HT-29 (cell line): Measurements from ENCODE around the gene KRTAP10-2. TPM values are rescaled to one million over a fixed set of nuclear protein-coding genes. Genes with fewer than 3 reads are reported as not detected.
"Not testable (repeated sequence)": the region's sequence is repeated elsewhere in the genome, so short reads cannot be mapped to it uniquely, and the experiment has no call there.

Experiments
- DNase-seq: peaks from one replicate; pipeline ENCODE4 v3.0.0-alpha.2; 2015; ENCODE audit warnings: low spot score
- total RNA-seq: library from RNA; depleted of rRNA; stranded (reverse); fragments of >200 nt; shearing (Covaris generic); gene quantifications from 2 replicates; pipeline ENCODE4 v1.2.3, GENCODE V29; 2014; rRNA removed

Gene KRTAP10-2
- total RNA-seq, result not detected in 2 replicates

- DNase-seq, result no peak
These were observed at the start of gene KRTAP10-2 for GRCh38 chr21:44551340-44551961. Gene KRTAP10-2, minus strand, starts transcription at chr21:44551505. Its CDS starts 47 bp downstream, at chr21:44551458.

- DNase-seq, result not testable (repeated sequence)
These were observed 49.8 kb upstream of the KRTAP10-2 start for GRCh38 chr21:44601091-44601490.

DNA sequence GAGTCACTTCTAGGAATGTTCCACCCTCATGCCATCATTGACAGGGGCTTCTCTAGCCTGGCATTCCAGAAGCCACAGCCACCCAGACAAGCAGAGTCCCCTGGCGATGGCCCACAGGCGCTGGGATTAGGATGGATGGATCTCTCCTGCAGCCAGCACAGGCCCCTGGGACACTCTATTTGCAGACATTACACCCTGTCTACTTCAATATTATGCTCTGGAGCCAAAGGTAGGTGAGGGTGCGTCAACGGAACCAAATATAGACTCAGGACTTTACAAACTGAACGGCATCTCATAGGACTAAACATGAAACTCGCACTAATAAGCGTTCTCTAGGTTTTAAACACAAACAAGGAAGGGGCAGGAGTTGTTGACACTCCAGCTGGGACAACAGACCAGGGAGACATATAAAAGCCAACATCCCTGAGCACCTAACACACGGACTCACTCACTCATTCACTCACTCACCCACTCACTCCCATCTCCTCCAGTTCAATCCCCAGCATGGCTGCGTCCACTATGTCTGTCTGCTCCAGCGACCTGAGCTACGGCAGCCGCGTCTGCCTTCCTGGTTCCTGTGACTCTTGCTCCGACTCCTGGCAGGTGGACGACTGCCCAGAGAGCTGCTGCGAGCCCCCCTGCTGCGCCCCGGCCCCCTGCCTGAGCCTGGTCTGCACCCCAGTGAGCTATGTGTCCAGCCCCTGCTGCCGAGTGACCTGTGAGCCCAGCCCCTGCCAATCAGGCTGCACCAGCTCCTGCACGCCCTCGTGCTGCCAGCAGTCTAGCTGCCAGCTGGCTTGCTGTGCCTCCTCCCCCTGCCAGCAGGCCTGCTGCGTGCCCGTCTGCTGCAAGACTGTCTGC is 49.0 kb upstream of the KRTAP10-2 start, which contains the start of gene KRTAP10-7:
KRTAP10-7 (plus strand) TSS at position 480 of the 861 bp plus-strand sequence; CDS start at position 505, 25 bp downstream.
- not testable (repeated sequence) for DNase-seq

GRCh38 chr21:44599264-44600029 is 48.1 kb upstream of the KRTAP10-2 start:
- no peak for DNase-seq

- DNase-seq, result no peak
These were observed 46.8 kb upstream of the KRTAP10-2 start for GRCh38 chr21:44598061-44598460.

DNA sequence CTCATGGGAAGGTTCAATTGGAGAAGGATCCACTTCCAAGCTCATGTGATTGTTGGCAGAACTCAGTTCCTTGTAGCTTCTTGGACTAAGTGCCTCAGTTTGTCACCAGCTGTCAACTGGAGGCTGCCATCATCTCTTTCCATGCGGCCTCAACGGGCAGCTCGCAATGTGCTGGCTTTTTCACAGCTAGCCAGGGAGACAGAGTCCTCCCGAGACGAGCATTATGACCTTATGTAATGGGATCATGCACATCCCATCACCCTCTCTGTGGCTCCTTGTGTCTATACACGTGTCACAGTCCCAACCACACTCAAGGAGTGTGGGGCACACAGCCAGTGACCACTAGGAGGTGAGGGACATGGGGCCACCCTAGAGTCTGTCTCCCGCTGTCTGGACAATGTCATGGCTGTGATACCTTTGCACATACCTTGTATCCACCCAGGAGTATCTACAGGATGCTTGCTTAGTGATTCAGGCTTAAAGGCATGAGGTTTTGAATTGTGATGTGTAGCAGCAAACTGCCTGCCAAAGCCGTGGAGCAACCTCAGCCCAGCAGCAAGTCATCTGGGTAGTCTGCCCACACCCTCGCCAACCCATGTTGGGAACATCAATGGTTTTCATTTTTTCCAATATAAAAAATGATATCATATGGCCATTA is 44.9 kb upstream of the KRTAP10-2 start:
- DNase-seq, result no peak

DNA sequence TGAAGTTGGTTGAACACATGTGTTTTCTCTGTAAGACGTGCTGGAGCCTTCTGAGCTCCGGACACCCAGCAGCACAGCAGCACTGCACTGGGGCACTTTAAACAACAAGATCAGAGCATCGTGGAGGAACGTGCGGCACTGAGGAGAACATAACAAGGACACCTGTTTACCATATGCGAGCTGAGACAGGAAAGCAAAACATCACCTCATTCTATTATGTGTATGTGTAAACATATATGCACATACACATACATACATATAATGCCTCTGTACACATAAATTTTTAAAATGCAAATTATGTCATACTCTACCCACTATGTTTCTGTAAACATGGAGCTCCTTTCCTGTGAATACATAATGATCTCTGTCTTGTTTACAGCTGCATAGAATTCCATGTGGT is 44.2 kb upstream of the KRTAP10-2 start:
- no peak for DNase-seq

GRCh38 chr21:44594406-44594916 is 43.2 kb upstream of the KRTAP10-2 start:
- no peak for DNase-seq

GRCh38 chr21:44593598-44594405 is 42.5 kb upstream of the KRTAP10-2 start:
- DNase-seq, result no peak

- no peak for DNase-seq
These were observed 41.4 kb upstream of the KRTAP10-2 start, which contains the start of gene KRTAP10-6 for GRCh38 chr21:44592446-44593311. Gene KRTAP10-6, minus strand, starts transcription at chr21:44592505. Its CDS starts 21 bp downstream, at chr21:44592484.

- not testable (repeated sequence) for DNase-seq
These were observed 40.5 kb upstream of the KRTAP10-2 start for GRCh38 chr21:44591801-44592130.

DNA sequence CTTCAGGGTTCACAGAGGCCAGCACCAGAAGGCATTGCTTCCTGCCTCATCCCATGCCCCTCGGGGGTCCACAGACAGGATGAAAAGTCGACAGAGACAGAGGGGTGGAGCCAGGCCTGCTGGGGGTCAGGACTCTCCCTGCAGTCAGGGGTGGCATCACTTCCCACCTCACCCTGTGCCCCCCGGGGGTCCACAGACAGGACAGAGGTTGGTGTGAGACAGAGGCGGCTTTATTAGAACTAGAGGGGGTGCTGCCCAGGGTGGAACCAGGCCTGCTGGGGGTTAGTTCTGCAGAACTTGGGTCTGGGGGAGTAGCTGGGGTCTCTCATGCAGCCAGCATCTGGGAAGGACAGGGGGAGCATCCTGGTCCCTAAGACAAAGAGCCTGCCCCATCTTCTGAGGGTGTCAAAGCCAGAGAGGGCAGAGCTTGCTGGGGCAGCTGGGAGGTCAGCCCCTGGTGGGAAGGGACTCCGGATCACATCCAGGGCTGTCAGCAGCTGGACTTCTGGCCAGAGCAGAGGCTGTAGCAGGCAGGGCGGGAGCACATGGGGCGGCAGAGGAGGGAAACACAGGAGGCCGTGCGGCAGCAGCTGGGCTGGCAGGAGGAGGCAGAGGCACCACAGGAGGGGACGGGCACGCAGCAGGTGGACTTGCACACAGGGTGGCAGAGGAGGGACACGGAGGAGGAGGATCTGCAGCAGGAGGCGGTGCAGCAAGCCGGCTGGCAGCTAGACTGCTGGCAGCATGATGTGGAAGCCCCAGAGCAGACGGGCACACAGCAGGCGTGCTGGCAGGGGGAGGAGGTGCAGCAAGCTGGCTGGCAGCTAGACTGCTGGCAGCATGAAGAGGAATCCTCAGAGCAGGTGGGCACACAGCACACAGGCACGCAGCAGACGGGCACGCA is 39.8 kb upstream of the KRTAP10-2 start:
- not testable (repeated sequence) for DNase-seq

DNA sequence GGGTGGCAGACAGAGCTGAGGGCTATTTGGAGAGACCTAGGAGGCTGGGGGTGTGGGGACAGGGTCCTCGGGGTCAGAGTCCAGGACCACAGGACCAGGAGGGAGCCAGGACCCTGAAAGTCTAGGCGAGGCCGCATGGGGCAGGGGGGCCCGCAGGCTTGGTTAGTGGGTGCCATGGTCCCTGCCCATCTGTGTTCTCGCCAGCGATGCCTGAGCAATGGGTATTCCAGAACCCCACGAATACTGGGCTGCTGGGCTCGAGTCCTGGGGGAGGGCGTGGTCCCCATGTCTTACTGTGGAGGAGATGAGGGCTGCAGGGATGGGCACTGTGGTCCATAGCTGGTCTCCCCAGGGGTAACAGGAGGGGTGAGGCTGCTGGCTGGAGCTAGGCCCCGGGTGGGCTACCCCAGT is 39.0 kb upstream of the KRTAP10-2 start:
- no peak for DNase-seq

DNA sequence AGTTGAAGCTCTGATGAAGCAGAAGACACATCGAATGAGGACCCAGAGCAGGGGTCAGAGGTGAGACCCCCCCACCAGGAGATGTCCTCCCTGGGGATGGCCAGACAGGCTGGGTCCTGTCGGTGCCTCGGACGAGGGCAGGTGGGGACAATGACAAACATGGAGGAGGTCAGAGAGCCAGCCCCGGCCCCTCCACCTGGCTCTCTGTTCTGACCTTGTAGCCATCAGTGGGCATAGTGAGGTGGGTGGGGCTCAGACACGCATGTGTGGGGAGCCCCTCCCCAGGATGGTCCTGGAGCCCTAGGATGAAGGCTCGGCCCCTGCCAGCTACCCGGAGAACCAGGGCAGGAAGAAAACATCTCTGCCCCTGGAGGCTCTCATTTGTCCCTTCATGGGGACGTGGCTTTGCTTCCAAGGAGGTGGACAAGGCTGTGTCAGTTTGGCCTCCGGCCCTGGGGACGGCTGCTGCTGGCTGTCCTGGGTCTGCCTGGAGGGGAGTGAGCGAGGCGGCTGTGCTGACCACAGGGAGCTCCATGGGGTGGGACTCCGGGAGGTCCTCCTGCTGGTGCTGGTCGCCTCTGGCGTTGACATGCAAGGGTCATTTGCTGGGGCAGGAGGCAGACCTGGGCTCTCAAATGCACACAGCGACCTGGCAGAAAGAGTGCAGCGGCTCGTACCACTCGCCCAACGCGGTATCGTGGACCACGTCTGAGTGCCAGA is 38.4 kb upstream of the KRTAP10-2 start:
- no peak for DNase-seq

GRCh38 chr21:44589094-44589493 is 37.8 kb upstream of the KRTAP10-2 start:
- no peak for DNase-seq

DNA sequence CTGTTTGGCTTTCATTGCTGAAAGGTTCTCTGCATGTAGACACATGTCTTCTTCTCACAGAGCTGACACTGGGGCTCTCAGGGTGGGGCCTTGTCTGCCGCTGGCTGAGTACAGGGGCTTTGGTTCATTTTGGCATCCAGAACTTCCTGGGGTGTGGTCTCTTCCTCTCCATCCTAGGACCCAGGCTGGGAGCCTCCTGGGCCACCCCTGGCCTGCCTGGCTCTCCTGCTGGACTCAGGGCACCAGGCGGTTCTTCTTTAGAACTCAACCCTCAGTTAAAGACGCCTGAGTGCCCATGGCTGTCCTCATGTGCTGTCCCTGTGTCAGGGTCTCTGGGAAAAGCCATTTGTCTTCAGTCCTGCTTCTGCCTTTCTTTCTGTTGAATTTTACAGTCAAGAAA is 34.6 kb upstream of the KRTAP10-2 start:
- DNase-seq, result no peak

DNA sequence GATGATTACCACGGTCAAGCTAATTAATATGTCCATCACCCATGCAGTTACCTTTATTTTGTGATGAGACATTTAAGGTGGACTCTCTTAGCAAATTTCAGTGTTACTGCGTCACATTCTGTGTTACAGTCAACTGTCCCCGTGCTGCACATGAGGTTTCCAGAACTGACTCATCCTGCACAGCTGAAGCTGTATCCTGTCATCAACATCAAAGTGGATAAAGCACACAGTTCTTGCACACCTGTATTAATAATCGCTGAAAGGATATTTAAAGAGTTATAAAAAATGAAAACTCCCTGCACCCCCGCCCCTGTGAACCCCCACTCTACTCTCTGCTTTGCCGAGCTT is 32.5 kb upstream of the KRTAP10-2 start:
- no peak for DNase-seq
